Measurements from ENCODE around the gene C17orf75. TPM values are rescaled to one million over a fixed set of nuclear protein-coding genes. Genes with fewer than 3 reads are reported as not detected.

Gene C17orf75
- total RNA-seq, 1 donor from 2014 or later: 39.1 TPM

- peaks cover 10% of the 10 kb centered on the region for H3K27me3 Mint-ChIP-seq
- TF ChIP-seq CTCF (IDR thresholded peaks at IDR 0.05; ENCODE audit: unreplicated experiment): no peak
- no peak overlapping the region for H3K27ac Mint-ChIP-seq
- H3K36me3 Mint-ChIP-seq (ENCODE audit: insufficient read depth): no peaks in the 10 kb centered on the region
- no peak overlapping the region for H3K4me3 Mint-ChIP-seq (ENCODE audit: low read depth)
- H3K9me3 Mint-ChIP-seq (ENCODE audit: low read depth): no peaks in the 10 kb centered on the region
- no peak for DNase-seq (ENCODE audit: low spot score, unreplicated experiment)
- H3K4me1 Mint-ChIP-seq (ENCODE audit: low read depth): no peaks in the 10 kb centered on the region
These were observed 52.4 kb downstream of the C17orf75 start for GRCh38 chr17:32289471-32290070.

- DNase-seq (ENCODE audit: low spot score, unreplicated experiment): no peak
- no peak overlapping the region for H3K27ac Mint-ChIP-seq
These were observed 53.4 kb downstream of the C17orf75 start for GRCh38 chr17:32288615-32289014.

GRCh38 chr17:32287804-32288511 is 54.0 kb downstream of the C17orf75 start:
- Mint-ChIP-seq H3K4me1 (ENCODE audit: low read depth) (no peaks in the 10 kb centered on the region), H3K27ac (no peak overlapping the region), H3K27me3 (peaks cover 19% of the 10 kb centered on the region), H3K9me3 (ENCODE audit: low read depth) (no peaks in the 10 kb centered on the region), H3K36me3 (ENCODE audit: insufficient read depth) (no peaks in the 10 kb centered on the region), H3K4me3 (ENCODE audit: low read depth) (no peak overlapping the region)
- no peak for TF ChIP-seq CTCF (IDR thresholded peaks at IDR 0.05; ENCODE audit: unreplicated experiment)
- no peak for DNase-seq (ENCODE audit: low spot score, unreplicated experiment)

More at GRCh38 chr17:32288615-32289014, 53.4 kb downstream of the C17orf75 start:
- no peaks in the 10 kb centered on the region for H3K4me1 Mint-ChIP-seq (ENCODE audit: low read depth)
- no peaks in the 10 kb centered on the region for H3K36me3 Mint-ChIP-seq (ENCODE audit: insufficient read depth)
- H3K9me3 Mint-ChIP-seq (ENCODE audit: low read depth): no peaks in the 10 kb centered on the region
- peaks cover 17% of the 10 kb centered on the region for H3K27me3 Mint-ChIP-seq
- TF ChIP-seq CTCF (IDR thresholded peaks at IDR 0.05; ENCODE audit: unreplicated experiment): no peak
- H3K4me3 Mint-ChIP-seq (ENCODE audit: low read depth): no peak overlapping the region

- TF ChIP-seq CTCF (IDR thresholded peaks at IDR 0.05; ENCODE audit: unreplicated experiment): no peak
- Mint-ChIP-seq H3K36me3 (ENCODE audit: insufficient read depth) (no peaks in the 10 kb centered on the region), H3K27me3 (peaks cover 23% of the 10 kb centered on the region), H3K9me3 (ENCODE audit: low read depth) (no peaks in the 10 kb centered on the region), H3K4me3 (ENCODE audit: low read depth) (no peak overlapping the region), H3K4me1 (ENCODE audit: low read depth) (no peaks in the 10 kb centered on the region), H3K27ac (no peak overlapping the region)
- DNase-seq (ENCODE audit: low spot score, unreplicated experiment): no peak
These were observed 55.5 kb downstream of the C17orf75 start for GRCh38 chr17:32286518-32286900.

GRCh38 chr17:32285746-32286517 is 56.0 kb downstream of the C17orf75 start:
- no peak overlapping the region for H3K27ac Mint-ChIP-seq
- no peak for DNase-seq (ENCODE audit: low spot score, unreplicated experiment)

More at GRCh38 chr17:32285746-32286517, 56.0 kb downstream of the C17orf75 start:
- Mint-ChIP-seq H3K36me3 (ENCODE audit: insufficient read depth) (no peaks in the 10 kb centered on the region), H3K9me3 (ENCODE audit: low read depth) (no peaks in the 10 kb centered on the region), H3K4me3 (ENCODE audit: low read depth) (no peak overlapping the region), H3K4me1 (ENCODE audit: low read depth) (no peaks in the 10 kb centered on the region), H3K27me3 (peaks cover 23% of the 10 kb centered on the region)
- TF ChIP-seq CTCF (IDR thresholded peaks at IDR 0.05; ENCODE audit: unreplicated experiment): no peak

All from progenitor cell of endocrine pancreas (in vitro differentiated cells).